Adipocyte (in vitro differentiated cells): ENCODE measurements around the gene TENM3.

ENCODE experiments used
- DNase-seq: peaks from one replicate; pipeline ENCODE4 v3.0.0-alpha.2; 2015; ENCODE audit warnings: low read depth
- H3K27me3 ChIP-seq: replicated peaks from 2 replicates; pipeline ENCODE4 v1.7.0; 2013; ENCODE audit warnings: mild to moderate bottlenecking, low read length, moderate library complexity; ENCODE audit not compliant: control insufficient read depth, insufficient read depth
- H3K36me3 ChIP-seq: 2 replicates; pipeline ENCODE4 v1.7.0; 2013; ENCODE audit warnings: low read length, mild to moderate bottlenecking, moderate library complexity; ENCODE audit not compliant: control insufficient read depth, insufficient read depth, severe bottlenecking
- H3K4me1 ChIP-seq: 2 replicates; pipeline ENCODE4 v1.7.0; 2013; ENCODE audit warnings: mild to moderate bottlenecking, low read length, moderate library complexity; ENCODE audit not compliant: control insufficient read depth, insufficient read depth
- H3K4me3 ChIP-seq: 2 replicates; pipeline ENCODE4 v1.7.0; 2013; ENCODE audit warnings: mild to moderate bottlenecking, low read length, moderate library complexity
- H3K9ac ChIP-seq: 2 replicates; pipeline ENCODE4 v1.7.0; 2013; ENCODE audit warnings: mild to moderate bottlenecking, low read length, moderate library complexity
- H3K9me3 ChIP-seq: 2 replicates; pipeline ENCODE4 v1.7.0; 2013; ENCODE audit warnings: mild to moderate bottlenecking, low read length, moderate library complexity; ENCODE audit not compliant: control insufficient read depth

The TENM3 gene

DNA sequence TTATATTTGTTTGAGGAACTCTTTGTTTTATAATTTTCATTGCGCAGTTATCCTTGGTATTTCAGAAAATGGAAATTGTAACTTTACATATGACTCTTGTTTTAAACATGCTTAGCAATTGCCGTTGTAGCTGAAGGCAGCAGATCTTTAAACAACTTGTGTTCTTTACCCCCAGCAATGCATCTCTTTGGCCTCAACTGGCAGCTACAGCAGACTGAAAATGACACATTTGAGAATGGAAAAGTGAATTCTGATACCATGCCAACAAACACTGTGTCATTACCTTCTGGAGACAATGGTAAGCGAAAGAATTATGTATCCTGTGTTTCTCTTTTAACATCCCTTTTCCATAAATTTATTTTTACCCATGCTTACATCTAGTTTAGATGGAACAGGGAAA is 410.4 kb downstream of the TENM3 start:
- peak; percentile 7 for DNase-seq
- Histone ChIP-seq H3K36me3 (peaks cover 10% of the 10 kb centered on the region), H3K4me3 (no peak overlapping the region)

DNA sequence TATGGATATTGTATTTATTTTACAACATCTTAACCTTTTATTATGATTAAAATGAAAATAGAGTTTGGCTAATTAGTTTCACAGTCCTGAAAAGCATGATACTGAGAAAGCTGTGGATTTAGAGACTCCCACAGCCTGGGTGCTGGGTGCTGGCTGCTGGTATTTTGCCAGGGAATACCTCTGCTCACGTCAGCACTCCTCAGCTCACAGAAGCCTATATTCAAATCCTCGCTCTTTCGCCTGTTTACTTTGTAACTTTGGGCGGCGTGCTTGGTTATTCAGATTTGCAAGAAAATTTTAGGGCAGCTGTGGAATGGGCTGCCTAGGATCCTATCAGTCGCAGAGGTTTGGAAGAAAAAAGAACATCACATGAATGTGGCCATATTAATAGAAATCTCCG is 412.1 kb downstream of the TENM3 start:
- Histone ChIP-seq H3K4me1 (peaks cover 13% of the 10 kb centered on the region), H3K9ac (no peak overlapping the region), H3K4me3 (no peak overlapping the region), H3K27me3 (no peaks in the 10 kb centered on the region), H3K9me3 (no peaks in the 10 kb centered on the region), H3K36me3 (peaks cover 11% of the 10 kb centered on the region)
- no peak for DNase-seq

More for the DNA sequence above, 410.4 kb downstream of the TENM3 start:
- Histone ChIP-seq H3K9me3 (no peaks in the 10 kb centered on the region), H3K4me1 (peaks cover 13% of the 10 kb centered on the region), H3K9ac (no peak overlapping the region), H3K27me3 (no peaks in the 10 kb centered on the region)

DNA sequence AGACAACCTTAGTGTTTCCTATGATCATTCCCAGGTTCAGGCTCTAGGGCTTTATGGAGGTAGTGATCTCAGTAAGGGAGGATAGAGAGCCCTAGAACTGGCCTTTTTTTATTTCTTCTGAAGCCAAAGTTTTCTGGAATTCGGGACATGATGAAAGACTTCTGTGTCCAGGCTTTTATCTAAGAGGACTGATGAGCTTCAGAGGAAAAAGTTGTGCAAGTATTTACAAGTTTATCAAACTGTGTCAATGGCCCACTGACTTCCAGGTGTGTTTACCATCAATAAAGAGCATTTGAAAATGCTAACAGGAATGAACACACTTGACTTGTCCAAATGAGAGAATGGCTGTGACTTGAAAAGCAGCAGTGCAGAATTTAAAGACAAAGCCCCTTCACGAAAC is 419.3 kb downstream of the TENM3 start:
- DNase-seq = no peak
- H3K9me3 ChIP-seq = peaks cover 7% of the 10 kb centered on the region
- peaks cover 7% of the 10 kb centered on the region for H3K36me3 ChIP-seq
- no peak overlapping the region for H3K4me3 ChIP-seq
- no peaks in the 10 kb centered on the region for H3K4me1 ChIP-seq
- no peaks in the 10 kb centered on the region for H3K27me3 ChIP-seq
- H3K9ac ChIP-seq = no peak overlapping the region

DNA sequence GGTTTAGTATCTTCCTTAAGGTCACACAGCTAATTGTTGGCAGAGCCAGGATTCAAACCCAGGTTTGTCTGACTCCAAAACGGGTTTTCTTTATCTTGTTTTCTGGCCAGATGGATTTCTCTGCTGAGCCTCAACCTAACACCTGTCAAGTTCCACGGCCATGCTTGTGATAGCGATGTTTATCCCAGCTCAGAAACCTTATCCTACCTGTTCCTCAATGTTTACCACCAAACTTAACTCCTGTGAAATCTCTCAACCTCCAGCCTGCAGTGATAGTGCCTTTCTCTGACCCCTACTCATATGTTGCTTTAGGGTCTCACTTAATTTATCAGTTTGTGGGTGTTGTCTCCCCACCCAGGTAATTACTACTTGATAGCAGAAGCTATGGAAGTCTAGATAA is 428.0 kb downstream of the TENM3 start:
- H3K4me3 ChIP-seq = no peak overlapping the region
- no peak for DNase-seq
- peaks cover 8% of the 10 kb centered on the region for H3K36me3 ChIP-seq
- no peak overlapping the region for H3K9ac ChIP-seq
- H3K4me1 ChIP-seq = no peaks in the 10 kb centered on the region
- H3K9me3 ChIP-seq = no peaks in the 10 kb centered on the region
- no peaks in the 10 kb centered on the region for H3K27me3 ChIP-seq

DNA sequence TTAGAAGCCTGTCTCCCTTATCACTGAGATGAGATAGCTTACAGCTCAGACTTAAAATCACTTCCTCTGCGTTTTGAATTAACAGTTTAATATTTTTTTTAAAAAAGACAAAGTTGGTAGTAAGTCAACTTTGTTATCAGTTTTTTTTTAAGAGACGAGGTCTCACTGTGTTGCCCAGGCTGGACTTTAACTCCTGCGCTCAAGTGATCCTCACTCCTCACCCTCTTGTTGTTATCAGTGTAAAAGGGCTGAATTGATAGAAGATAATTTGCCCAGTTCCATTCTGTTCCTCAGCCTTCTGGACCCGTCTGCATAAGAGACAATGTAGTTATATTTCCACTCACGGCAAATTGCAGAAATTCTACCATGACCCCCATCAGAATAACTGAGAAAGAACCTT is 428.5 kb downstream of the TENM3 start:
- Histone ChIP-seq H3K4me1 (no peaks in the 10 kb centered on the region), H3K27me3 (no peaks in the 10 kb centered on the region), H3K9ac (no peak overlapping the region), H3K4me3 (no peak overlapping the region), H3K36me3 (peaks cover 8% of the 10 kb centered on the region), H3K9me3 (no peaks in the 10 kb centered on the region)
- DNase-seq = no peak

DNA sequence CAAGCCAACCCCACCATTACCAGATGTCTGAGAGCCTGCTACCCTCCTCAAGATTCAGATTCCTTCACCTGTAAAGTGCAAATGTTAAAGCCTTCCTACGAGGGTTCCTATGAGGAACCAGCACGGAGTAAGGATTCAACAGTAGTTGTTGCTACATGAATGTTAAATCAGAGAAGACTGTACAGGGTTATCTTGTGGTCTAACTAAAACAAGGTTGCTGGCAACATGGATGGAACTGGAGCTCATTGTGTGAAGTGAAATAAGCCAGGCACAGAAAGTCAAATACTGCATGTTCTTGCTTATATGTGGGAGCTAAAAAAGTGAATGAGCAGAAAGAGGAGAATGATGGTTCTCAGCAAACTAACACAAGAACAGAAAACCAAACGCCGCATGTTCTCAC is 435.4 kb downstream of the TENM3 start:
- DNase-seq = no peak
- H3K4me3 ChIP-seq = no peak overlapping the region
- no peaks in the 10 kb centered on the region for H3K4me1 ChIP-seq
- H3K9me3 ChIP-seq = no peaks in the 10 kb centered on the region
- H3K27me3 ChIP-seq = no peaks in the 10 kb centered on the region
- peaks cover 33% of the 10 kb centered on the region for H3K36me3 ChIP-seq
- no peak overlapping the region for H3K9ac ChIP-seq

DNA sequence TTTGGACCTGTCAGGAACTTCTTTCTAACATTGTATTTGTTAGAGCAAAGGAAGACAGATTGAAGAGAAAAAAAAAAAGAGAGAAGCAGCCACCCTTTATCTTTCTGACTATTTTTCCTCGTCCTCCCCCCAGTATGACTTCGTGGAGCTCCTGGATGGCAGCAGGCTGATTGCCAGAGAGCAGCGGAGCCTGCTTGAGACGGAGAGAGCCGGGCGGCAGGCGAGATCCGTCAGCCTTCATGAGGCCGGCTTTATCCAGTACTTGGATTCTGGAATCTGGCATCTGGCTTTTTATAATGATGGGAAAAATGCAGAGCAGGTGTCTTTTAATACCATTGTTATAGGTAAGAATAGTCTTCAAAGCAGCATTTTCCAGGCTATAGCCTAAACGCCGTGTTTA is 436.3 kb downstream of the TENM3 start:
- Histone ChIP-seq H3K4me3 (no peak overlapping the region), H3K27me3 (no peaks in the 10 kb centered on the region), H3K4me1 (no peaks in the 10 kb centered on the region), H3K36me3 (peaks cover 29% of the 10 kb centered on the region), H3K9me3 (no peaks in the 10 kb centered on the region), H3K9ac (no peak overlapping the region)
- no peak for DNase-seq

DNA sequence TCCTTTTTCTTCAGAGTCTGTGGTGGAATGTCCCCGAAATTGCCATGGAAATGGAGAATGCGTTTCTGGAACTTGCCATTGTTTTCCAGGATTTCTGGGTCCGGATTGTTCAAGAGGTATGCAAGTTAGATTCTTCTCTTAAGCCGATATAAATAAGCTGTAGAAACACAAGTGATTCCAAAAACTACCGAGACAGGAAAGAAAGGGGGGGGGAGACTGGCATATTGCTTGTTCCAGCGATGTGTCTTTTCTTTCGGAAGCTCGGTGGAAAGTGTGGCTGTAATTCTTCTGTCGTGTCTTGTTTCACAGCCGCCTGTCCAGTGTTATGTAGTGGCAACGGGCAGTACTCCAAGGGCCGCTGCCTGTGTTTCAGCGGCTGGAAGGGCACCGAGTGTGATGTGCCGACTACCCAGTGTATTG is 437.0 kb downstream of the TENM3 start:
- Histone ChIP-seq H3K4me3 (no peak overlapping the region), H3K9me3 (no peaks in the 10 kb centered on the region), H3K36me3 (peaks cover 29% of the 10 kb centered on the region), H3K4me1 (no peaks in the 10 kb centered on the region), H3K9ac (no peak overlapping the region), H3K27me3 (no peaks in the 10 kb centered on the region)
- DNase-seq = no peak

DNA sequence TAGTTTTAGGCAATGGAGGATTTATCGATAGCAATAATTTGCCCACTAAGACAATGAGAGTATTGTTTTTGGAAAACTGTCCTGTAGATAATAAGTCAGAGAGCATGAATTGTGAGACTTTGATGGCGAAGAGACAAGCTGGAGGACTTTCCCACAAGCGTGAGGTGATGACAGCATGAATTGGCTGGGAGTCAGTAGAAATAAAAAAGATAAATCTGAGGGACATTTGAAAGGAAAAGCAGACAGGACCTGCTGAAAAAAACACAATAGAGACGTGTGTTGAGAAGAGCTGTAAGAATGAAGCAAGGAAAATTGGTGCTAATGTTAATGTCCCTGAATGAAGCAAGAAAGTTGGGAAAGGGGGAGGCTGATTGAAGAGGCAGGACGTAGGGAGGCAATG is 440.5 kb downstream of the TENM3 start:
- Histone ChIP-seq H3K9me3 (no peaks in the 10 kb centered on the region), H3K4me1 (no peaks in the 10 kb centered on the region), H3K27me3 (no peaks in the 10 kb centered on the region), H3K36me3 (peaks cover 36% of the 10 kb centered on the region), H3K9ac (no peak overlapping the region), H3K4me3 (no peak overlapping the region)
- DNase-seq = no peak

DNA sequence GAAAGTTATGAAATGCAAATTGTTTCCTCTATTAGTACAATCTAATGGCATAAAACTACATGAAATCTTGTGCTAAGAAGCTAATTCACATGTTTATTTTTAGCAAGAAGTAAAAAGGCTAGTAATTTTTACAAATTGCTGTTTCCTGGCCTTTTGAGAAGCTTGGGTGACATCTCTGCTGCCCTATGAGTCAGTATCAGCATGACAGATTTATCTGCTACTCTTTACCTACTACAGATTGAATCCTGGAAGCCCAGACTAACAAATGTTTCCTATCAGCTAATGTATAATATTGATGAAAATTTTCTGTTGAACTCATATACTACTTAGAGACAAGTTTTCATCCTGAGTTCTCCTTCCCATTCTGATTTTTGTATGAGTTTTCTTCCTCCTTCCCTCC is 441.6 kb downstream of the TENM3 start:
- no peak for DNase-seq
- H3K4me1 ChIP-seq = no peaks in the 10 kb centered on the region
- no peaks in the 10 kb centered on the region for H3K9me3 ChIP-seq
- H3K9ac ChIP-seq = no peak overlapping the region
- H3K36me3 ChIP-seq = peaks cover 46% of the 10 kb centered on the region
- H3K27me3 ChIP-seq = no peaks in the 10 kb centered on the region
- no peak overlapping the region for H3K4me3 ChIP-seq

DNA sequence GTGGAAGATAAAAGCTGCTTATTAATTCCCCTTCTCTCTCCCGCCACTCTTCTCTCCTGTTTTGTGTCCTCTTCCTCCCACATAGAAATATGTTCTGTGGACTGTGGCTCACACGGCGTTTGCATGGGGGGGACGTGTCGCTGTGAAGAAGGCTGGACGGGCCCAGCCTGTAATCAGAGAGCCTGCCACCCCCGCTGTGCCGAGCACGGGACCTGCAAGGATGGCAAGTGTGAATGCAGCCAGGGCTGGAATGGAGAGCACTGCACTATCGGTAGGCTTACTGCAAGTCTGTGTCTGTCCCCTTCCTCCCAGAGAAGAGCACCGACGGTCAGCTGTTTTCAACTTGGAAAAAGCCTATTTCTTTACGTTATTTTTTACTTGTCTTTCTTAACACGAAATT is 444.9 kb downstream of the TENM3 start:
- DNase-seq = no peak
- Histone ChIP-seq H3K9me3 (no peaks in the 10 kb centered on the region), H3K36me3 (peaks cover 26% of the 10 kb centered on the region), H3K4me3 (no peak overlapping the region), H3K9ac (no peak overlapping the region), H3K27me3 (no peaks in the 10 kb centered on the region), H3K4me1 (no peaks in the 10 kb centered on the region)

DNA sequence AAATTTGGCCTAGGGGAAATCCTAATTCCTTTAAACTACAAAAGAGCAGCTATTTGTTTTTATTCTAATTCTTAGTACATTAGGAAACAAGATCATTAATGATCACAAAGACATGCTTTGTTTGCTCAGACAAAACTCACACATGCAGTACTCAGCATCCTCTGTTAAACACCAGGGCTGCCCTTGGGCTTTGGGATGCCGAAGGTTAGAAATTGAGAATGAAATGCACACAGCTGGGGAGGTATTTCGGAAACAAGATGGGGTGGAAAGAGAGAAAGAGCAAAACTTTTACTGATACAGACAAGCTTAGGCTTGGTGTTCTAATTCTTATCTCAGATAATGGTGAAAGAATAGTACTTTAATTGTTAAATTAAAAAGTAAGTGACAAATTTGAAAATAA is 451.3 kb downstream of the TENM3 start:
- Histone ChIP-seq H3K27me3 (no peaks in the 10 kb centered on the region), H3K9ac (no peak overlapping the region), H3K36me3 (peaks cover 14% of the 10 kb centered on the region)

More for the DNA sequence above, 451.3 kb downstream of the TENM3 start:
- no peak for DNase-seq
- Histone ChIP-seq H3K4me3 (no peak overlapping the region), H3K9me3 (no peaks in the 10 kb centered on the region), H3K4me1 (no peaks in the 10 kb centered on the region)
